Measurements from ENCODE around the gene SLCO3A1.

SLCO3A1 gene

GRCh38 chr15:92158426-92158825 is 304.9 kb downstream of the SLCO3A1 start:
- no peak for DNase-seq (ENCODE audit: low read depth)

GRCh38 chr15:92159481-92159880 is 306.0 kb downstream of the SLCO3A1 start:
- no peak overlapping the region for H3K4me3 ChIP-seq (ENCODE audit: low read depth, low read length)
- no peak for DNase-seq (ENCODE audit: low read depth)

More at GRCh38 chr15:92158426-92158825, 304.9 kb downstream of the SLCO3A1 start:
- H3K4me3 ChIP-seq (ENCODE audit: low read depth, low read length), result no peak overlapping the region

- DNase-seq (ENCODE audit: low read depth), result no peak
- H3K4me3 ChIP-seq (ENCODE audit: low read depth, low read length), result no peak overlapping the region
Measured at GRCh38 chr15:92159906-92160841, 306.7 kb downstream of the SLCO3A1 start.

DNA sequence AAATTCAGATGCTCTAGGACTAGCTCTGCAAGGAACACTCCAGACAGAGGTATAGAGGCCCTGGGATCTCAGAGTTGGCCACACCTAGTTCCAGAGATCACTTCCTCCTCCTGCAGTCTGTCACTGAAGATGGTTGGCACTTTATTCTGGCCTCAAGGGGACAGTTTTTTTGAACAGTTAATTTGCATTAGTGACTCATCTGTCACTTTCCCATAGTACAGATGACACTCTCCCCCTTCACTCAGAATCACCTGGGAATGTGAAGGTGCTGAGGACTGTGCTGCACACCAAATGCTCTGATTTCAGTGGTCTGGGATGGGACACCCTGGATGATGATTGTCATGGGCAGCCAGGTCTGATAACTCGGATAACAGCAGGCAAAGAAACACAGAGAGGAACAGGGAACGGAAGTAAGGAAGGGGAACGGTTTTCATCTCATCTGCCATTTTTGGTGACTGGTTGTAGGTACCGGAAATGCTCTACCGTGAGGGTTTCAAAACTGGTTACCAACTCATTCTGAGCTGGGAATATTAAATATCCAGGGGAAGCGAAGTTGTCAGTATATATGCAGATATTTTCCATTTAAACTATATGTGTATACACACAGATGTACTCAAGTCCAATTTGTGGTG is 307.6 kb downstream of the SLCO3A1 start:
- no peak overlapping the region for H3K4me3 ChIP-seq (ENCODE audit: low read depth, low read length)
- DNase-seq (ENCODE audit: low read depth), result no peak

GRCh38 chr15:92162657-92163056 is 309.1 kb downstream of the SLCO3A1 start:
- DNase-seq (ENCODE audit: low read depth), result no peak
- no peak overlapping the region for H3K4me3 ChIP-seq (ENCODE audit: low read depth, low read length)

GRCh38 chr15:92163641-92164040 is 310.1 kb downstream of the SLCO3A1 start:
- no peak overlapping the region for H3K4me3 ChIP-seq (ENCODE audit: low read depth, low read length)
- no peak for DNase-seq (ENCODE audit: low read depth)

DNA sequence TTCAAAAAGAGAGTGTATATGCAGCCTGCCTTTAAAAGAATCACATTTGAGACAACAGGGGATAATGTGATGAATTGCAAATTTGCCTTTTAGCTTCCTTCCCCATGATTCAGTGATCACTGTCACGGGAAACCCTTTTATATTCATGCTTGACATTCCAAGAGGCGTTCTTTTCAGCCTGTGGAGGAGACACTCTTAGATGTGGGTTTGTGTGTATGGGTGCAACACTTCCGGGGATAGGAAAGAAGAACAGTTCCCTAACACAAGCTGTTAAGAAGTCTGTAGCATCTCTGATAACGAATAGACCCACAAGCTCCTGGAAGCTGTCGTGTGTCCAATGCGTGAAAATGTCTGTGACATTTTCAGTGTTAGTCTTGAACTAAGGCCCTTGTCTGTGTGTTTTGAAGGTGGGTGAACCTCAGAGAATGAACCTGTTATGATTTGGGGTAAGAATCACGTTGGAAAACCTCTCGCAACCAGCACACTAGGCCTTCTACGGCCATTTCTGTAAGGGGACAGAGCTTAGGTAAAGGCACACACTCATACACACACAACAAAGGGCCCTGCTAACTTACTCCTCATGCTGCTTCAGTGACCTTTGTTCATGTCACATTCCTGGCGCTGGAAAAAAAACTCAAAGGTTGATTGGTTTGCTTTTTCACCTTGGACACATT is 311.0 kb downstream of the SLCO3A1 start:
- DNase-seq (ENCODE audit: low read depth), result no peak
- H3K4me3 ChIP-seq (ENCODE audit: low read depth, low read length), result no peak overlapping the region

- DNase-seq (ENCODE audit: low read depth), result no peak
- no peak overlapping the region for H3K4me3 ChIP-seq (ENCODE audit: low read depth, low read length)
Measured at GRCh38 chr15:92165001-92165346, 311.5 kb downstream of the SLCO3A1 start.

GRCh38 chr15:92166029-92166428 is 312.5 kb downstream of the SLCO3A1 start:
- no peak overlapping the region for H3K4me3 ChIP-seq (ENCODE audit: low read depth, low read length)
- no peak for DNase-seq (ENCODE audit: low read depth)

GRCh38 chr15:92166751-92167405 is 313.4 kb downstream of the SLCO3A1 start:
- no peak overlapping the region for H3K4me3 ChIP-seq (ENCODE audit: low read depth, low read length)
- DNase-seq (ENCODE audit: low read depth), result no peak

DNA sequence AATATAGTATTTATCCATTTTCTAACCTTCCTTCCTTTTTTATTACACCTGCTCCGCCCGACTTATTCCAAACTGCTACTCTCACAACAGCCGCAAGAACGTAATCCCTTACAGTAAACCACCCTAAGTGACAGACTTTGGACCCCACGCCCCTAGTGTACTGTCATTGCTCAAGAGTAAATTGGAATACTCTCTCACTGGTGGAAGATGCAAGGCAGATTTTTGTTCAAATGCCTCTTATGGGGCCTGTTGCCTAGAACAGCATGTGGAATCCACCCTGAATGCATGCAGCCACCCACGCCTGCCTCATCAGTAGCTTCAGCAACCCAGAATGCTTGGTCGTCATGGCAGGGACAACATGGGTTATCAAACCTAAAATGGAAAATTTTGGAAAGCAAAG is 313.9 kb downstream of the SLCO3A1 start:
- DNase-seq (ENCODE audit: low read depth), result no peak
- H3K4me3 ChIP-seq (ENCODE audit: low read depth, low read length), result no peak overlapping the region

- no peak overlapping the region for H3K4me3 ChIP-seq (ENCODE audit: low read depth, low read length)
- no peak for DNase-seq (ENCODE audit: low read depth)
Measured at GRCh38 chr15:92168066-92168683, 314.7 kb downstream of the SLCO3A1 start.

GRCh38 chr15:92170897-92171296 is 317.4 kb downstream of the SLCO3A1 start:
- no peak for DNase-seq (ENCODE audit: low read depth)
- H3K4me3 ChIP-seq (ENCODE audit: low read depth, low read length), result no peak overlapping the region

GRCh38 chr15:92178911-92179310 is 325.4 kb downstream of the SLCO3A1 start:
- H3K4me3 ChIP-seq (ENCODE audit: low read depth, low read length), result no peak overlapping the region
- no peak for DNase-seq (ENCODE audit: low read depth)

DNA sequence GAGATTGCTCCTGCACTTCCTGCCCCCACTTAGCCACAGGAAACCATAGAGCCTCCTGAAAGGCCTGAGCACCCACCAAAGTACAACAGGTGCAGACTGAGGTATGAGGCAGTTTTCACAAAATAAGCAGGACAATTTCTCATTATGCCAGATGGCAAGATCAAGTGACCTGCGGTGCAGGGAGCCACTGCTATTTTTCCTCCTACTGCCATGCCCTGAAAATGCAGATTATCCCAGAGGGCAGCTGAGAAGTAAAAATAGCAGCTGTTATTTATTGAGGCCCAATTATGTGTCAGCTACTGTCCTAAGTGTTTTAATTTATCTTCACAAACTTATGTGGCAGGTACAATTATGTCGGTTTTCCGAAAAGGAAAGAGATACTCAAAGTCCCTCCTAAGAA is 330.6 kb downstream of the SLCO3A1 start:
- no peak for DNase-seq (ENCODE audit: low read depth)
- no peak overlapping the region for H3K4me3 ChIP-seq (ENCODE audit: low read depth, low read length)

DNA sequence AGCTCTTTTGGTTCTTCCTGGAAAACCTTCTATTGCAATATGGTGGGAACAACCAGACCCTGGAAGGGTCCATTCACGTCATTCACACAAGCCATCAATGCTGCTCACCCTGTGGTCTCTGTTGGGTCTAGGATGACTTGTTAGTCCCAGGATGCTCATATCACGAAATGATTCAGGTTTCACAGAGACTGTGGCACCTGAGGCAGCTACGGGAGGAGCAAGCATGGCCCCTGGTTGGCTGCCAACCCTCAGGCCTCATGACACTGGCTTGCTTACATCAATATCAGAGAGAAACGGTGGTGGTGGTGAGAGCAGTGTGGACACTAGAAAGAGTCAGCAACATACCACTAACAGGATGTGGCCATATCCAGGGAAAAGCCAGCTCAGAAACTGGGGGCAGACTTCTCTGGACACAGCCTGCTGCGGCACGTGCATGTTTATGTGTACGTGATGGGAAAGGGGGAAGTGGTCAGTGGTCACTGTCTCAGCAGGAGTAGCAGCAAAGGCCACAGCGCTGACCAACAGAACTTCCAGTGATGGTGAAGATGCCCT is 331.2 kb downstream of the SLCO3A1 start:
- no peak overlapping the region for H3K4me3 ChIP-seq (ENCODE audit: low read depth, low read length)
- DNase-seq (ENCODE audit: low read depth), result no peak

DNA sequence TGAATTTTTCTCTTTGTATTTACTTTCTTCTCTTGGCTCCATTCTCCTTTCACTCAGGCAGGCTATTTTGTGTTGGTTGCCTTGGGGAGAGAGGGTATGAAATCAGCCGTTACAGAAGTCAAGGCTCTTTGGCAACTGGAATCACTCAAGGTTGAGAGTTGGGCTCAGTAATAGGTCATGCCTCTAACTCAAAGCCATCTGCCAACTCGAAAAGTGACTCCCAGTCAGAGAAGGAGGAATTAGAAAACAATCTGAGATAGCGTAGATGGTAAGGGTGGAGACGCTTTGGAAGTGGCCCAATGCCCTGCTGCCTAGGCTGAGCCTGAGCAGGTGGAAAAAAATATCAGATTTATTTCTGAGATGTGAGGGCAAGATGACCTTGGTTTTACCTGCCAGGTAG is 334.5 kb downstream of the SLCO3A1 start:
- H3K4me3 ChIP-seq (ENCODE audit: low read depth, low read length), result no peak overlapping the region
- no peak for DNase-seq (ENCODE audit: low read depth)

GRCh38 chr15:92189166-92189565 is 335.7 kb downstream of the SLCO3A1 start:
- DNase-seq (ENCODE audit: low read depth), result no peak

DNA sequence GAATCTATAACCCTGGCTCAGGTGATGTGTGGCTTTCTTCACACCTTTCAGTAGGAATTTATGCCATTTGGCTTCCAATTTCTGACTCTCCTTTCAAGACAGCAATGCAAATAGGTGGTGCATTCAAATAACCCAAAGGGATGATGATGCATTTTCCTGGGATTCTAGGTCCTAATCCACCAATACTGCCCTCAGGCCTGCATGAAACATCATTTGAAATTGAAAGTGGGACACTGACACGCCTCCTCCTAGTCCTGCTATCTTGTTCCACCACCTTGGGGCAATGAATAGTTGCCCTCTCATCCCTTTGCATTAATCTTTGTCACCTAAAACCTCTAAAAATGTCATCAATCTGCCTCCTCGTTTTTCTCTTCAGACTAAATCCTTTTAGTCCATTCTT is 341.7 kb downstream of the SLCO3A1 start:
- no peak overlapping the region for H3K4me3 ChIP-seq (ENCODE audit: low read depth, low read length)
- DNase-seq (ENCODE audit: low read depth), result no peak

More at GRCh38 chr15:92189166-92189565, 335.7 kb downstream of the SLCO3A1 start:
- H3K4me3 ChIP-seq (ENCODE audit: low read depth, low read length), result no peak overlapping the region

All from skeletal muscle cell (primary cell).